HT-29 (cell line): ENCODE results near the gene RBSN. TPM values are rescaled to one million over a fixed set of nuclear protein-coding genes. Genes with fewer than 3 reads are reported as not detected.
A peak's percentile ranks its signal among the peaks of the same experiment; 100 is the strongest.

Experiments
- DNase-seq: peaks from one replicate; pipeline ENCODE4 v3.0.0-alpha.2; 2015; ENCODE audit warnings: low spot score
- total RNA-seq: library from RNA; depleted of rRNA; stranded (reverse); fragments of >200 nt; shearing (Covaris generic); gene quantifications from 2 replicates; pipeline ENCODE4 v1.2.3, GENCODE V29; 2014

Gene RBSN
- total RNA-seq, 1 experiment from 2014 or later: 5.8 TPM

DNA sequence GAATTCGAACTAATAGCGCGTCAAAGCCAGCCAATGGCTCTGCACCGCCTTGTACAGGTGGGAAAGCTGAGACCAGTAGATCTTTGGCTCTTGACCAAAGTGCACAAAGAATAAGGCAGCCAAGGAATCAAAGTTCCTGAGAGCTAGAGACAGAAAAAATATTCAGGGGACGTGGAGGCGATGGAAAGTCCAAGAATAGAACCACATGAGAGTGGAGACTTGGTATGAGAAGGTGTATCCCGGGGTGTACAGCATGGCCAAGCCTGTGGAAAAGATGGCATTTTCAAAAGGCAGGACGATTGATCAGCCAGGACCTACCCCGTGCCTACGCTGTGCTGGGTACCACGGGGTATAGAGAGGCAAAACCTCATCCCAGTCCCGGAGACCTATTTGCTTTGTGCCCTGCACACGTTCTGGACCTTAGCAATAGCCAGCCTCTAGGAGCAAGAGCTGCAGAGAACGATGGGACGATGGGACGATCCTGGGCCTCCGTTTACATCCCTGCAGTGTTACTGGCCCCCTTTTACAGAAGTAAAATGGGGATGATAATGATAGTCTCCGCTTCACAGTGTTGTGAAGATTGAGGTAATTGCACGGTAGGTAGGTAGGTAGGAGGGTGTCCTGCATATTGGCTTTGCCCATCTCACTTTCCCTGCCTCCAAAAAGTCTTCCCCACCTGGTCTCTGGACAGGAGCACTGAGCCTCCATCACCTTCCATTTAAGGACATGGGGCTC, 583 bp upstream of the RBSN start:
- no peak for DNase-seq

DNA sequence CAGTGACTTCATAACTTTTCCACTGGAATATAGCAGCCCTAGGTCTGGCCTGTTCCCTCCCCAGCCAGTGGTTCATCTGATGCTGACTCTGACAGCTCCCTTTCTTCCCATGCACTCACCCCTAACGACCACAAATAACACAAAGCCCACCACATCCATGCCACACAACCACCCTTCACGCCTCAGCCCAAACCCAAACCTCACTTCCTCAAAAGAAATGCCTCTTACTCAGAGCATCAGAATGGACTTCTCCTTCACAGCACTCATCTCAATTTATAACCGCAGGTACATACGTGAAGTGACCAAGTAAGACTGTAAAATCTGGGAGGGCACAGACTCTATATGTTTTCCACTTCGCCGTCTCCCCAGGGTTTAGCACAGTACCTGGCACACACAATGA, 1.1 kb downstream of the RBSN start:
- DNase-seq: no peak

DNA sequence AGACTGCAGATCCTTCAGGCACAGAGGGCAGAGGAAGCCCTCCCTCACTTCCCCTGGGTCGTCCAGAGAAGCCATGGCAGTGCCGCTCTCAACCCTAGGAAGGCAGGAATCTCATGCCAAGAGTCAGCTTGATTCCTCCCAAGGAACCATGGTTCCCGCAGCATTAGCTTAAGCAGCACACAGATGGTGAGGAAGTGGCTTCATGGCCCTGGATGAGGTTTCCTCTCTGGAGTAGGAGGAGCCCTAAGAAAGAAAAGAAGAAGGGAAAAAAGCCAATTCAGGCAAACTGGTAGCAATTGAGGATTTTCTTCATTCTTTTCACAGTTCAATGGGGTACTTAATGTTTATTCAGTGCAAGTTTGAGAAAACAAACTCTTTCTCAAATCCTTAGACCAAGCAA, 2.9 kb downstream of the RBSN start:
- no peak for DNase-seq

GRCh38 chr3:15094187-15094875, 4.6 kb downstream of the RBSN start:
- no peak for DNase-seq

DNA sequence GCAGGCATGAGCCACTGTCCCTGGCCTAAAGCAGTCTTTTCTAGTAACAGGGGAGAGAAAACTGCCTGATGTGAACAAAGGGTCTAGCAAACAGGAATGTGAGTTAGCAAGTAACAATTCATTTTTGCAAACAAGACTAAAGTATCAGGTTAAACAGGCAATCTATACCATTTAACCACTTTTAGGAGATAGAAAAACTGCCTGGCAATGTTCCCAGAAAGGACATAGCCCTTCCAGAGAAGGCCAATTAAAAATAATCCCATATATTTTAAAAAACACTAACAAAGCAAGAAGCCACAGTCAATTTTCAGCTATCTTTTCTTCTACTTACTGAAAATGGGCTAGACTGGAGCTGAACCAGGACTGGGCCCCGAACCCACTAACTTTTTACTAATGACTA, 6.3 kb downstream of the RBSN start:
- DNase-seq: no peak

- DNase-seq: no peak
These were observed 7.4 kb downstream of the RBSN start for GRCh38 chr3:15091575-15091974.

DNA sequence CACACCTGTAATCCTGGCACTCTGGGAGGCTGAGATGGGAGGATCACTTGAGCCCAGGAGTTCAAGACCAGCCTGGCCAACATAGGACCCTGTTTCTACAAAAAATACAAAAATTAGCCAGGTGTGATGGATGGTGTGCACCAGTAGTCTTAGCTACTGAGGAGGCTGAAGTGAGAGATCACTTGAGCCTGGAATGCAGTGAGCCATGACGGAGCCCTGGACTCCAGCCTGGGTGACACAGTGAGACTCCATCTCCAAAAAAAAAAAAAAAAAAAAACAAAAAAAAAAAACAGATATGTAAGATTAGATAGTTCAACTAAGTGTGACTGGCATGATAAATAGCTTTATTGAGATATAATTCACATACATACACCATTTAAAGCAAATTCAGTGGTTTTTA, 9.7 kb downstream of the RBSN start:
- no peak for DNase-seq

GRCh38 chr3:15086699-15087098, 12.2 kb downstream of the RBSN start:
- DNase-seq: no peak

DNA sequence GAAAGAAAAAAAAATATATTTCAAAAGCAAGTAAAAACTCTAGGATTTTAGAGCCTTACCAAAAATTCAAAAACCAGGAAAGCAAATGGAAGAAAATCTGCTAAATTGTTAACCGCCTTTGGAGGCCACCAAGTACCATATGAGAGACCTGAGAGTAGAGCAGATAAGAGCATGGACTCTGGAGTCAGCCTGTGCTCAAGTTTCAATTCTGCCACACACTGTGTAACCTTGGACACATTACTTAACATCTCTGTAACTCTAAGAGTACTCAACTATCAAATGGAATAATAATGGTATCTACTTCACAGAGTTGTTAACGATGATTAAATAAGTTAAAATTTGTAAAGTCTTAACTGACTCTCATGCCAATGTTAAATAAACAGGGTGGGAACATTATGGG, 12.7 kb downstream of the RBSN start:
- DNase-seq: no peak

- DNase-seq: no peak
These were observed 15.7 kb downstream of the RBSN start for GRCh38 chr3:15083252-15083651.

- DNase-seq: no peak
These were observed 16.8 kb downstream of the RBSN start for GRCh38 chr3:15081960-15082664.

- DNase-seq: no peak
These were observed 19.9 kb downstream of the RBSN start for GRCh38 chr3:15079091-15079490.

- no peak for DNase-seq
These were observed 24.4 kb downstream of the RBSN start for GRCh38 chr3:15074500-15074899.

DNA sequence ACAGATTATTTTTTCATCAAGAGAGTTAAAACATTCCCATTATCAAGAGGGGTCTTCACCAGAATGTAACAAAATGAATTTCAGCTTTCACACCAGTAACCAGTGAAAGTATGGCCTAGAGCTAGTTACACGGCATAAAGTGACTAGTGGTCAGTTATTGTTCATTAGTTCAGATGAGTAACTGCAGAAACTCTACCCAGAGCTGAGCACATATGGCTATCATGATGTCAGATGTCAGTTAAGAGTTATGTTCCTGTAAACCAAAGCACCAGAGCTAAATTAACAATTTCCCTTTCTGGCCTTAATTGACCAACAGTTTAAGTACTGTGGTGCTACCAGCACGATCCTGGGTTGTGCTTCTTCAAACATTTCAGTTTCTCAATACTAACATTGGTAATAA, 27.2 kb downstream of the RBSN start:
- no peak for DNase-seq

GRCh38 chr3:15069441-15069840, 29.5 kb downstream of the RBSN start:
- no peak for DNase-seq

- no peak for DNase-seq
These were observed 32.5 kb downstream of the RBSN start for GRCh38 chr3:15066467-15066866.

DNA sequence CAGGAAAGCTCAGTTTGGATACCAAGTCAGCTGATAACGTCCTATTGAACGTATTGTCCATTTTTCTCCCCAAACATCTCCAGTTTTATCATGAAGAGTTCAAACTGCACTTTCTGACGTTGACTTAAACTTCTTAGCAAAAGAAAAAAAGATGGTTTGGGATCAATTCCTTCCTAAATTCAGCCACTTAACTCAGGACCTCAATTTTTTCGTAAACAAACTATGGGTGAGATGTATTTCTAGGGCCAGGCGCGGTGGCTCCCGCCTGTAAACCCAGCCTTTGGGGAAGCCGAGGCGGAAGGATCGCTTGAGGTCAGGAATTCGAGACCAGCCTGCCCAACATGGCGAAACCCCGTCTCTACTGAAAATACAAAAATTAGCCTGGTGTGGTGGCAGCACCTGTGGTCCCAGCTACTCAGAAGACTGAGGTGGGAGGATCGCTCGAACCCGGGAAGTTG, 33.4 kb downstream of the RBSN start:
- no peak for DNase-seq

DNA sequence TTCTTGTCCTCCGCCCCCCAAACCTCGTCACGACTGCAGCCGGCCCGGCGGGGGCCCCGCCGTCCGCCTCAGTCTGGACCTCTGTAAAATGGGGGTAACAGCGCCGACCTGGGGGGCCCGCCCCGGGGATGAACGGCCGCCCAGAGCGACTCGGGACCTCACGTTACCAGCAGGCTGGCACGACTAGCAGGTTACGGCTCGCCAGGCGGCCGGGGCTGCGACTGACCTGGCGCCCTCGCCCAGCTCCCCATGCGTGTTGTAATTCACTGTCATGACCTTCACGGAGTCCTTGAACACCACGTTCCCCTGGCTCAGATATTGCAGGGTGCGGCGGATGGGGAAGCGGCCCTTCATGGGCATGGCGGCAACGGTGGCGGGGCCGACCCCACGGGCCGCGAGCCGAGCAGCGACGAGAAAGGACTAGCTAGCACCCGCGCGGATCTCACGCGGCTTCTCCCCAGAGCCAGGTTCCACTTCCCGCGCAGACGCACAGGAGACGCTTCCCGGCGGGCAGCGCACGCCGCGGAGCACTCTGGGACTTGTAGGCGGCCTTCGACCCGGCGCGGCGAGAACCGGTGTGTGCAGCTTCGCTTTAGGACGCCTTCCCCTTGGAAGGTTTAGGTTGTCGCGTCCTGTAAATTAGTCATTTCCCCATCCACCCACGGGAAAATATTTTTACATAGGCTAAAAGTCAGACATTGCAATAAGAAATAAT, 34.0 kb downstream of the RBSN start, which contains the start of gene MRPS25:
Gene MRPS25 (minus strand): TSS at position 481 of the 715 bp plus-strand sequence. CDS start 121 bp downstream, at position 360.
- DNase-seq: peak; percentile 75

DNA sequence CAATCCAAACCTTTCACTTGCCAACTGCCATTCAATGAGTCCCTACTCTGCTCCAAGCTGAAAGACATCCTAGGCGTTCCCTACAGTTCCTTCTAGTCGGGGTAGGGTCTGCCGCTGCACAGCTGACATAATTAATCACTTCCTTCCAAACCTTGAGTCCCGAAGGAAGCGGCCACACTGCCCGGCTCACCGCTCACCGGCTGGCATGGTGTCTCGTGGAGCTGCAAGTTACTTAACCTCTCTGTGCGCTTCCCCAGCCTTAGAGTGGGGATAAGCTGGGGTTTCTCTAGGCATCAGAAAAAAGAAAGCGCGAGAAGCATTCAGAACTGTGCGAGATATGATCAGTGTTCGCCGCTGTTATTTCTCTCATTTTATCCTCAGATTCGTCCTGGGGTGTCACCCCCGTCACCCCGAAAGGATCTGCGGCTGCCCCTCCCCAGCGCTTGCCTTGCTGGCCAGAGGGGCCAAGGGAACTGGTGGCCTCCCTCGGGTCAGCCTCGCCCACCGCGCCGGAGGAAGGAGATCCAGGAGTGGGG, 34.6 kb downstream of the RBSN start:
- peak; percentile 18 for DNase-seq

DNA sequence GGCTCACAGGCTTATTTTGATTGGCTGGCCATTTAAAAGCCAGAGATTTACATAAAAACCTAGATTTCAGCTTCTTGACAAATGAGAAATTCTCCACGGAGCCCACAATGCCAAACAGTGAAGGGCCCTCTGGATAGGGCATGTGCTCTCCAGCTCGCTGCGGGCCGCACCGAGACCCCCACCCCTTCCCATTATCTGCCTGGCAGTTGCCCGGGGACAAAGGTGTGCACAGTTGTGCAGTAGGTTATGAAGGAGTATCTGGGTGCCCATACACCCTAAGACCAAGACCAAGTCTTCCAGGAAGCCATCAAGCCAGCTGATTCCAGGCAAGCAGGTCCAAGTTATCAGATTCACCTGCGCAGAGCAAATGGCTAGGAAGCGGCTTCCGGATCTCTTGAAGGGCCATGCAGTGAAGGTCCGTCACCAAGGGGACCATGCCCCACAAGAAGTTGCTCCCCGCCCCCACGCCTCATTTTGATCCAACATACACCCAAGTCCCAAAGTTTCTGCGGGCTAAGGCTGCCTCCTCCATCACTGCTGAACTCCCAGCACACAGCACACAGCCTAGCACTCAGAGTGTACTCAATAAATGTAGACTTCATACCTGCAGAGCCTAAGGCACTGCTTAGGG, 35.2 kb downstream of the RBSN start:
- no peak for DNase-seq

- no peak for DNase-seq
These were observed 35.7 kb downstream of the RBSN start for GRCh38 chr3:15063238-15063637.
